ENCODE data around the gene SMPD4. TPM values are rescaled to one million over a fixed set of nuclear protein-coding genes. Genes with fewer than 3 reads are reported as not detected.
"Not testable (repeated sequence)": the region's sequence is repeated elsewhere in the genome, so short reads cannot be mapped to it uniquely, and the experiment has no call there.

Gene SMPD4
- total RNA-seq, 1 donor from 2014 or later = 66.3 TPM

- H2AFZ ChIP-seq (ENCODE audit: low read depth, low read length) = peak within 1 kb of the TSS; percentile 92
- Mint-ChIP-seq H3K4me1 (ENCODE audit: low read depth, unreplicated experiment) (peaks cover 13% of the 10 kb centered on the region), H3K4me3 (ENCODE audit: unreplicated experiment) (peak within 1 kb of the TSS; percentile 99), H3K27ac (ENCODE audit: unreplicated experiment) (peak within 1 kb of the TSS; percentile 96)
- peak; percentile 56 for DNase-seq (ENCODE audit: low read depth)
- not testable (repeated sequence) for H3K27me3 Mint-ChIP-seq (ENCODE audit: low read depth, unreplicated experiment); H3K27me3 ChIP-seq (ENCODE audit: insufficient read depth, low read length); H3K36me3 ChIP-seq (ENCODE audit: insufficient read depth, low read length); H3K9me3 ChIP-seq (ENCODE audit: insufficient read depth, low read depth, low read length); H3K9me3 Mint-ChIP-seq (ENCODE audit: unreplicated experiment); H3K36me3 Mint-ChIP-seq (ENCODE audit: low read depth, unreplicated experiment); FAIRE-seq
- peaks cover 82% of the 10 kb centered on the region for H3K79me2 ChIP-seq (ENCODE audit: insufficient read depth, low read length)
- peak within 1 kb of the TSS; percentile 99 for H3K9ac ChIP-seq (ENCODE audit: low read length)
- peak within 1 kb of the TSS; percentile 99 for H3K4me3 ChIP-seq (ENCODE audit: insufficient read depth, low read depth, low read length)
- H3K4me2 ChIP-seq (ENCODE audit: low read length) = peak within 1 kb of the TSS; percentile 96
- H4K20me1 ChIP-seq (ENCODE audit: insufficient read depth, low read length) = peaks cover 31% of the 10 kb centered on the region
- H3K4me1 ChIP-seq (ENCODE audit: insufficient read depth, low read length) = peaks cover 21% of the 10 kb centered on the region
- peak; percentile 42 for TF ChIP-seq CTCF (IDR thresholded peaks at IDR 0.05; ENCODE audit: insufficient read depth, low read depth, low read length)
- peak within 1 kb of the TSS; percentile 92 for H3K27ac ChIP-seq (ENCODE audit: low read depth, low read length)
Measured at GRCh38 chr2:130181880-130182682, 679 bp upstream of the SMPD4 start, which contains the start of gene MZT2B. TSS of gene MZT2B (plus strand) at chr2:130182262. CDS start at chr2:130182283, 21 bp downstream.

GRCh38 chr2:130180404-130181324, 738 bp downstream of the SMPD4 start:
- H3K9me3 ChIP-seq (ENCODE audit: insufficient read depth, low read depth, low read length); H3K4me1 Mint-ChIP-seq (ENCODE audit: low read depth, unreplicated experiment); H3K36me3 ChIP-seq (ENCODE audit: insufficient read depth, low read length); FAIRE-seq; H3K9me3 Mint-ChIP-seq (ENCODE audit: unreplicated experiment); H3K27me3 Mint-ChIP-seq (ENCODE audit: low read depth, unreplicated experiment); DNase-seq (ENCODE audit: low read depth); H3K27me3 ChIP-seq (ENCODE audit: insufficient read depth, low read length); H3K36me3 Mint-ChIP-seq (ENCODE audit: low read depth, unreplicated experiment): not testable (repeated sequence)
- Histone ChIP-seq H3K27ac (ENCODE audit: low read depth, low read length) (peak overlapping the region; percentile 92), H3K4me2 (ENCODE audit: low read length) (peak overlapping the region; percentile 95), H3K4me1 (ENCODE audit: insufficient read depth, low read length) (peaks cover 21% of the 10 kb centered on the region), H3K79me2 (ENCODE audit: insufficient read depth, low read length) (peaks cover 84% of the 10 kb centered on the region), H4K20me1 (ENCODE audit: insufficient read depth, low read length) (peaks cover 30% of the 10 kb centered on the region), H3K4me3 (ENCODE audit: insufficient read depth, low read depth, low read length) (peak overlapping the region; percentile 99), H2AFZ (ENCODE audit: low read depth, low read length) (peak overlapping the region; percentile 92), H3K9ac (ENCODE audit: low read length) (peak overlapping the region; percentile 99)
- peak overlapping the region; percentile 96 for H3K27ac Mint-ChIP-seq (ENCODE audit: unreplicated experiment)
- H3K4me3 Mint-ChIP-seq (ENCODE audit: unreplicated experiment) = peak overlapping the region; percentile 99

GRCh38 chr2:130174866-130175265, 6.5 kb downstream of the SMPD4 start:
- DNase-seq (ENCODE audit: low read depth); H3K36me3 ChIP-seq (ENCODE audit: insufficient read depth, low read length); H3K36me3 Mint-ChIP-seq (ENCODE audit: low read depth, unreplicated experiment); H3K27ac ChIP-seq (ENCODE audit: low read depth, low read length); H3K4me2 ChIP-seq (ENCODE audit: low read length); FAIRE-seq; H2AFZ ChIP-seq (ENCODE audit: low read depth, low read length); H3K27me3 ChIP-seq (ENCODE audit: insufficient read depth, low read length); H3K4me3 ChIP-seq (ENCODE audit: insufficient read depth, low read depth, low read length); H3K9ac ChIP-seq (ENCODE audit: low read length); H3K4me1 Mint-ChIP-seq (ENCODE audit: low read depth, unreplicated experiment); H3K27me3 Mint-ChIP-seq (ENCODE audit: low read depth, unreplicated experiment); H3K27ac Mint-ChIP-seq (ENCODE audit: unreplicated experiment); H3K9me3 ChIP-seq (ENCODE audit: insufficient read depth, low read depth, low read length); H3K4me1 ChIP-seq (ENCODE audit: insufficient read depth, low read length); H3K4me3 Mint-ChIP-seq (ENCODE audit: unreplicated experiment); H3K9me3 Mint-ChIP-seq (ENCODE audit: unreplicated experiment): not testable (repeated sequence)
- Histone ChIP-seq H4K20me1 (ENCODE audit: insufficient read depth, low read length) (peaks cover 21% of the 10 kb centered on the region), H3K79me2 (ENCODE audit: insufficient read depth, low read length) (peaks cover 43% of the 10 kb centered on the region)
